EH (cell line): ENCODE measurements around the gene TMPRSS15.

ENCODE experiments used
- DNase-seq: peaks from one replicate; pipeline ENCODE4 v3.0.0-alpha.2; 2015; ENCODE audit warnings: low read depth

TMPRSS15 gene

GRCh38 chr21:18349468-18349867 lies 54.1 kb downstream of the TMPRSS15 start:
- no peak for DNase-seq

GRCh38 chr21:18340387-18340942 lies 63.1 kb downstream of the TMPRSS15 start:
- DNase-seq: no peak

- DNase-seq: no peak
These were observed 67.8 kb downstream of the TMPRSS15 start for GRCh38 chr21:18335651-18336236.

GRCh38 chr21:18334066-18334465 lies 69.5 kb downstream of the TMPRSS15 start:
- no peak for DNase-seq

- DNase-seq: no peak
These were observed 85.4 kb downstream of the TMPRSS15 start for GRCh38 chr21:18318156-18318555.

GRCh38 chr21:18298228-18298627 lies 105.4 kb downstream of the TMPRSS15 start:
- DNase-seq: no peak

- DNase-seq: no peak
These were observed 109.5 kb downstream of the TMPRSS15 start for GRCh38 chr21:18294100-18294499.

- no peak for DNase-seq
These were observed 113.7 kb downstream of the TMPRSS15 start for GRCh38 chr21:18289876-18290275.

- no peak for DNase-seq
These were observed 118.2 kb downstream of the TMPRSS15 start for GRCh38 chr21:18285379-18285778.

- no peak for DNase-seq
These were observed 127.8 kb downstream of the TMPRSS15 start for GRCh38 chr21:18275781-18276180.

GRCh38 chr21:18274370-18274769 lies 129.2 kb downstream of the TMPRSS15 start:
- DNase-seq: no peak

GRCh38 chr21:18273400-18273799 lies 130.2 kb downstream of the TMPRSS15 start:
- DNase-seq: no peak

- no peak for DNase-seq
These were observed 133.7 kb downstream of the TMPRSS15 start for GRCh38 chr21:18269856-18270255.

- DNase-seq: no peak
These were observed 134.7 kb downstream of the TMPRSS15 start for GRCh38 chr21:18268906-18269305.

- DNase-seq: no peak
These were observed 136.1 kb downstream of the TMPRSS15 start for GRCh38 chr21:18267496-18267895.

- DNase-seq: no peak
These were observed 137.6 kb downstream of the TMPRSS15 start for GRCh38 chr21:18265944-18266343.

- DNase-seq: no peak
These were observed 149.8 kb downstream of the TMPRSS15 start for GRCh38 chr21:18253799-18254198.

GRCh38 chr21:18253221-18253620 lies 150.4 kb downstream of the TMPRSS15 start:
- no peak for DNase-seq

GRCh38 chr21:18252680-18253079 lies 150.9 kb downstream of the TMPRSS15 start:
- no peak for DNase-seq

- DNase-seq: no peak
These were observed 151.3 kb downstream of the TMPRSS15 start for GRCh38 chr21:18252256-18252655.

GRCh38 chr21:18251065-18251464 lies 152.5 kb downstream of the TMPRSS15 start:
- no peak for DNase-seq

- no peak for DNase-seq
These were observed 153.9 kb downstream of the TMPRSS15 start for GRCh38 chr21:18249672-18250071.

GRCh38 chr21:18248171-18248570 lies 155.4 kb downstream of the TMPRSS15 start:
- no peak for DNase-seq

- DNase-seq: no peak
These were observed 158.1 kb downstream of the TMPRSS15 start for GRCh38 chr21:18245464-18245967.
